HPDE6-E6E7 (cell line): ENCODE results near the gene MOK.
"Not testable (repeated sequence)": the region's sequence is repeated elsewhere in the genome, so short reads cannot be mapped to it uniquely, and the experiment has no call there.

Source experiments
- DNase-seq: peaks from one replicate; pipeline ENCODE4 v3.0.0; 2011; ENCODE audit warnings: missing footprints; ENCODE audit errors: extremely low spot score

MOK gene

GRCh38 chr14:102304611-102305506 lies at the start of gene MOK:
Gene MOK (minus strand): TSS chr14:102305164. CDS start chr14:102304968, 196 bp downstream.
- DNase-seq: peak; percentile 99

- no peak for DNase-seq
These were observed 48.2 kb upstream of the MOK start for GRCh38 chr14:102353126-102353619.

GRCh38 chr14:102352213-102352612 lies 47.2 kb upstream of the MOK start:
- DNase-seq: no peak

- not testable (repeated sequence) for DNase-seq
These were observed 46.6 kb upstream of the MOK start for GRCh38 chr14:102351593-102351992.

- no peak for DNase-seq
These were observed 46.1 kb upstream of the MOK start for GRCh38 chr14:102351023-102351422.

- DNase-seq: no peak
These were observed 43.4 kb upstream of the MOK start for GRCh38 chr14:102348376-102348775.

GRCh38 chr14:102346645-102347044 lies 41.7 kb upstream of the MOK start:
- DNase-seq: no peak

GRCh38 chr14:102345232-102345631 lies 40.3 kb upstream of the MOK start:
- DNase-seq: no peak

GRCh38 chr14:102344485-102344884 lies 39.5 kb upstream of the MOK start:
- DNase-seq: no peak

- DNase-seq: no peak
These were observed 39.1 kb upstream of the MOK start for GRCh38 chr14:102344084-102344483.

- no peak for DNase-seq
These were observed 37.3 kb upstream of the MOK start for GRCh38 chr14:102342238-102342637.

- no peak for DNase-seq
These were observed 36.6 kb upstream of the MOK start for GRCh38 chr14:102341566-102341965.

- no peak for DNase-seq
These were observed 33.8 kb upstream of the MOK start for GRCh38 chr14:102338724-102339123.

GRCh38 chr14:102335163-102335562 lies 30.2 kb upstream of the MOK start:
- no peak for DNase-seq

GRCh38 chr14:102333795-102334705 lies 29.1 kb upstream of the MOK start:
- no peak for DNase-seq

GRCh38 chr14:102333390-102333789 lies 28.4 kb upstream of the MOK start:
- DNase-seq: no peak

- no peak for DNase-seq
These were observed 25.8 kb upstream of the MOK start for GRCh38 chr14:102330806-102331205.

GRCh38 chr14:102329381-102329780 lies 24.4 kb upstream of the MOK start:
- not testable (repeated sequence) for DNase-seq

GRCh38 chr14:102326583-102326982 lies 21.6 kb upstream of the MOK start:
- DNase-seq: no peak

GRCh38 chr14:102325791-102326345 lies 20.9 kb upstream of the MOK start:
- no peak for DNase-seq

GRCh38 chr14:102323102-102323501 lies 18.1 kb upstream of the MOK start:
- DNase-seq: peak; percentile 60
